IPS DF 4.7 (cell line): ENCODE results near the gene SECISBP2.

ENCODE experiments used
- DNase-seq: peaks from one replicate; pipeline ENCODE4 v3.0.0-alpha.2; 2013; ENCODE audit warnings: low spot score; ENCODE audit errors: extremely low read depth

The SECISBP2 gene

GRCh38 chr9:89346696-89347095 is 28.4 kb downstream of the SECISBP2 start:
- no peak for DNase-seq

GRCh38 chr9:89347651-89348050 is 29.4 kb downstream of the SECISBP2 start:
- DNase-seq: no peak

- no peak for DNase-seq
Measured at GRCh38 chr9:89349607-89350006, 31.3 kb downstream of the SECISBP2 start.

GRCh38 chr9:89350988-89351557 is 32.8 kb downstream of the SECISBP2 start:
- no peak for DNase-seq

GRCh38 chr9:89351584-89352300 is 33.4 kb downstream of the SECISBP2 start:
- no peak for DNase-seq

- no peak for DNase-seq
Measured at GRCh38 chr9:89352451-89352850, 34.2 kb downstream of the SECISBP2 start.

- no peak for DNase-seq
Measured at GRCh38 chr9:89352874-89353649, 34.8 kb downstream of the SECISBP2 start.

- DNase-seq: no peak
Measured at GRCh38 chr9:89353989-89354388, 35.7 kb downstream of the SECISBP2 start.

GRCh38 chr9:89354471-89354870 is 36.2 kb downstream of the SECISBP2 start:
- DNase-seq: no peak

GRCh38 chr9:89356782-89357181 is 38.5 kb downstream of the SECISBP2 start:
- DNase-seq: no peak

- no peak for DNase-seq
Measured at GRCh38 chr9:89357331-89358197, 39.3 kb downstream of the SECISBP2 start.

- DNase-seq: no peak
Measured at GRCh38 chr9:89358376-89358916, 40.1 kb downstream of the SECISBP2 start.

GRCh38 chr9:89358985-89359384 is 40.7 kb downstream of the SECISBP2 start:
- DNase-seq: no peak

GRCh38 chr9:89359751-89360261 is 41.5 kb downstream of the SECISBP2 start:
- DNase-seq: no peak

GRCh38 chr9:89360465-89360864 is 42.2 kb downstream of the SECISBP2 start:
- DNase-seq: no peak

- no peak for DNase-seq
Measured at GRCh38 chr9:89361031-89361430, 42.7 kb downstream of the SECISBP2 start.

GRCh38 chr9:89361816-89362646 is 43.7 kb downstream of the SECISBP2 start:
- no peak for DNase-seq

- DNase-seq: no peak
Measured at GRCh38 chr9:89362647-89363310, 44.5 kb downstream of the SECISBP2 start.

- DNase-seq: no peak
Measured at GRCh38 chr9:89363311-89363670, 45.0 kb downstream of the SECISBP2 start.
